Fibroblast of lung (primary cell): ENCODE data around the gene SIDT2.

Experiments used
- EZH2 ChIP-seq: IDR thresholded peaks from 2 replicates; pipeline ENCODE4 v1.5.1; 2012; ENCODE audit warnings: low read length, control low read depth, mild to moderate bottlenecking; ENCODE audit errors: missing control alignments
- TF ChIP-seq, protein P1 (sequence below), 2 donors: IDR thresholded peaks in 1 of 2; conservative IDR thresholded peaks in 1 of 2; 1 replicate in 1 of 2; 2 replicates in 1 of 2; pipeline ENCODE4 v1.5.1; 2011 to 2012; ENCODE audit warnings: low read length in 2 of 2, control low read depth in 1 of 2, inconsistent platforms in 1 of 2, low read depth in 1 of 2, mild to moderate bottlenecking in 1 of 2

DNA sequence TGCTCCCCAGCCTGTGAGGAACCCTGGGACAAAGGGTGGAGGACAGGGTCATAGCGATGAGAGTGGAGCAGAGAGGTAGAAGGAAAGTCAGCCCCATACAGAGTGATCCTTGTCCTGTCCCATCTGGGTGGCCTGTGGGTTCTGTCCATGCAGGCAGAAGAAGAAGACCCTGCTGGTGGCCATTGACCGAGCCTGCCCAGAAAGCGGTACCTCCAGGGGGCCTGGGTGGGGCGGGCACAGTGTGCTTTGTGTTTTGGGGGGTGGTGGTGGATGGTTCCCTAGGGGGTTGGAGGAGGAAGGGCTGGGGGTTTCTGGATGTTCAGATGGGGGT, 7.9 kb downstream of the SIDT2 start:
- TF ChIP-seq, protein P1, sequence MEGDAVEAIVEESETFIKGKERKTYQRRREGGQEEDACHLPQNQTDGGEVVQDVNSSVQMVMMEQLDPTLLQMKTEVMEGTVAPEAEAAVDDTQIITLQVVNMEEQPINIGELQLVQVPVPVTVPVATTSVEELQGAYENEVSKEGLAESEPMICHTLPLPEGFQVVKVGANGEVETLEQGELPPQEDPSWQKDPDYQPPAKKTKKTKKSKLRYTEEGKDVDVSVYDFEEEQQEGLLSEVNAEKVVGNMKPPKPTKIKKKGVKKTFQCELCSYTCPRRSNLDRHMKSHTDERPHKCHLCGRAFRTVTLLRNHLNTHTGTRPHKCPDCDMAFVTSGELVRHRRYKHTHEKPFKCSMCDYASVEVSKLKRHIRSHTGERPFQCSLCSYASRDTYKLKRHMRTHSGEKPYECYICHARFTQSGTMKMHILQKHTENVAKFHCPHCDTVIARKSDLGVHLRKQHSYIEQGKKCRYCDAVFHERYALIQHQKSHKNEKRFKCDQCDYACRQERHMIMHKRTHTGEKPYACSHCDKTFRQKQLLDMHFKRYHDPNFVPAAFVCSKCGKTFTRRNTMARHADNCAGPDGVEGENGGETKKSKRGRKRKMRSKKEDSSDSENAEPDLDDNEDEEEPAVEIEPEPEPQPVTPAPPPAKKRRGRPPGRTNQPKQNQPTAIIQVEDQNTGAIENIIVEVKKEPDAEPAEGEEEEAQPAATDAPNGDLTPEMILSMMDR (conservative IDR thresholded peaks at IDR 0.05 in 1 of 2, IDR thresholded peaks at IDR 0.05 in 1 of 2; ENCODE audit: low read depth in 1 of 2, low read length in 2 of 2): no peak
- no peak for TF ChIP-seq EZH2
